Measurements from ENCODE around the gene LRRN4. TPM values are rescaled to one million over a fixed set of nuclear protein-coding genes. Genes with fewer than 3 reads are reported as not detected.

LRRN4 gene
- total RNA-seq, 2 experiments from 2014 or later: 0.08 to 0.17 TPM

DNA sequence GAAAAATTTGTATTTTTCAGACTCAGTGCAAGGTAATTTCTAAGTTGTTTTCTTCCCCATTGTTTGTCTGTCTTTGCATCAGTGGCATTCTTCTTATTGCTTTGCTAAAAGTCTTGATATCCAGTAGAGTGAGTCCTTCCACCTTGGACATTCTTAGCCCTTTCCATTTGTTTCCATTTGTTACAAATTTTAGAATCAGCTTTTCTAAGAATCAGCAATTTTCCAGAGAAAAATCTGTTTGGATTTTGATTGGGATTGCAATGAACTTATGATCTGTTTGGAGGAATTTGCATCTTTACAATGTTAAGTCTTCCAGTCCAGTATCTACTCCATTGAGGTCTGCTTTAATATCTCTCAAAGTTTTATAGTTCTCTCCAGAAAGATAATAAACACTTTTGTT, 36.4 kb downstream of the LRRN4 start:
- no peaks in the 10 kb centered on the region for H3K27me3 Mint-ChIP-seq
- H3K4me3 Mint-ChIP-seq: no peak overlapping the region
- ATAC-seq (ENCODE audit: poor library complexity): no peak
- intact Hi-C loops (cut with DNase I, micrococcal nuclease): no loop called here
- DNase-seq: no peak
- H3K27me3 ChIP-seq (ENCODE audit: control insufficient read depth in 1 of 2, insufficient read depth in 2 of 2, low read length in 2 of 2): no peaks in the 10 kb centered on the region
- H3K4me1 ChIP-seq (ENCODE audit: insufficient read depth, low read length): no peaks in the 10 kb centered on the region
- no peaks in the 10 kb centered on the region for H3K9me3 ChIP-seq (ENCODE audit: control insufficient read depth in 1 of 2, insufficient read depth in 1 of 2, low read length in 2 of 2)
- no peaks in the 10 kb centered on the region for H3K9me3 Mint-ChIP-seq
- peak overlapping the region; percentile 1 for H3K27ac Mint-ChIP-seq
- ChIA-PET POLR2A (no interaction called here), CTCF (no interaction called here)
- H3K36me3 ChIP-seq (ENCODE audit: insufficient read depth, low read length): peaks cover 33% of the 10 kb centered on the region
- TF ChIP-seq, protein P1, sequence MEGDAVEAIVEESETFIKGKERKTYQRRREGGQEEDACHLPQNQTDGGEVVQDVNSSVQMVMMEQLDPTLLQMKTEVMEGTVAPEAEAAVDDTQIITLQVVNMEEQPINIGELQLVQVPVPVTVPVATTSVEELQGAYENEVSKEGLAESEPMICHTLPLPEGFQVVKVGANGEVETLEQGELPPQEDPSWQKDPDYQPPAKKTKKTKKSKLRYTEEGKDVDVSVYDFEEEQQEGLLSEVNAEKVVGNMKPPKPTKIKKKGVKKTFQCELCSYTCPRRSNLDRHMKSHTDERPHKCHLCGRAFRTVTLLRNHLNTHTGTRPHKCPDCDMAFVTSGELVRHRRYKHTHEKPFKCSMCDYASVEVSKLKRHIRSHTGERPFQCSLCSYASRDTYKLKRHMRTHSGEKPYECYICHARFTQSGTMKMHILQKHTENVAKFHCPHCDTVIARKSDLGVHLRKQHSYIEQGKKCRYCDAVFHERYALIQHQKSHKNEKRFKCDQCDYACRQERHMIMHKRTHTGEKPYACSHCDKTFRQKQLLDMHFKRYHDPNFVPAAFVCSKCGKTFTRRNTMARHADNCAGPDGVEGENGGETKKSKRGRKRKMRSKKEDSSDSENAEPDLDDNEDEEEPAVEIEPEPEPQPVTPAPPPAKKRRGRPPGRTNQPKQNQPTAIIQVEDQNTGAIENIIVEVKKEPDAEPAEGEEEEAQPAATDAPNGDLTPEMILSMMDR (IDR thresholded peaks at IDR 0.05): no peak
- peaks cover 49% of the 10 kb centered on the region for H3K4me1 Mint-ChIP-seq (ENCODE audit: low read depth)
- H3K4me3 ChIP-seq (ENCODE audit: low read length): no peak overlapping the region
- H3K27ac ChIP-seq (ENCODE audit: low read depth in 1 of 2, low read length in 2 of 2): no peak overlapping the region
- peaks cover 78% of the 10 kb centered on the region for H3K36me3 Mint-ChIP-seq (ENCODE audit: low read depth)

DNA sequence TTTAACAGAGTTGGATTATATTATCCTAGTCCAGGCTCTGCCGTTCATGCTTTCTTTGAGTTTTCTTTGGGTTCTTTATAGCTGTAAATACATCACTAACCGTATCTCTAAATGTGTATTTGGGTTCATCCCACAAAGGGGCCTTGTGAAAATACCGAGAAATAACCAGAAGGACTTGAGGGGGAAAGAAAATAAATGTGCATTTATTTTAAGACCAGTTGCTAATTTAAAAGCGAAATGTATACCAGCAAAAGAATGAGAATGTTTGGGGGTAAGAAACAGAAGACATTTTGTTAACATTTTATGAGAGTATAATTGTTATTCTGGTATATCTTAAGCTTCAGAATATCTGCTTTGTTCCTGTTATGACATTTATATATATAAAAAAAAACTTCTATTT, 38.9 kb downstream of the LRRN4 start:
- intact Hi-C loops (cut with DNase I, micrococcal nuclease): loop anchor here in 1 of 2 experiments (5.0 kb wide), 1 partner anchor 62 kb away; no protein-coding TSS in a partner anchor
- Histone ChIP-seq H3K27me3 (ENCODE audit: control insufficient read depth in 1 of 2, insufficient read depth in 2 of 2, low read length in 2 of 2) (no peaks in the 10 kb centered on the region), H3K4me1 (ENCODE audit: insufficient read depth, low read length) (no peaks in the 10 kb centered on the region), H3K9me3 (ENCODE audit: control insufficient read depth in 1 of 2, insufficient read depth in 1 of 2, low read length in 2 of 2) (no peaks in the 10 kb centered on the region), H3K27ac (ENCODE audit: low read depth in 1 of 2, low read length in 2 of 2) (no peak overlapping the region), H3K36me3 (ENCODE audit: insufficient read depth, low read length) (peaks cover 54% of the 10 kb centered on the region), H3K4me3 (ENCODE audit: low read length) (no peak overlapping the region)
- ATAC-seq (ENCODE audit: poor library complexity): no peak
- no peak overlapping the region for H3K27ac Mint-ChIP-seq
- TF ChIP-seq, protein P1 (IDR thresholded peaks at IDR 0.05): no peak
- H3K9me3 Mint-ChIP-seq: no peaks in the 10 kb centered on the region
- DNase-seq: no peak
- POLR2A ChIA-PET: no interaction called here
- CTCF ChIA-PET: interaction anchor here (0.9 kb wide), 1 partner anchor 480 kb away, joined by 3 read pairs; no protein-coding TSS in a partner anchor
- H3K27me3 Mint-ChIP-seq: no peaks in the 10 kb centered on the region
- peaks cover 88% of the 10 kb centered on the region for H3K36me3 Mint-ChIP-seq (ENCODE audit: low read depth)
- peaks cover 57% of the 10 kb centered on the region for H3K4me1 Mint-ChIP-seq (ENCODE audit: low read depth)
- H3K4me3 Mint-ChIP-seq: no peak overlapping the region

DNA sequence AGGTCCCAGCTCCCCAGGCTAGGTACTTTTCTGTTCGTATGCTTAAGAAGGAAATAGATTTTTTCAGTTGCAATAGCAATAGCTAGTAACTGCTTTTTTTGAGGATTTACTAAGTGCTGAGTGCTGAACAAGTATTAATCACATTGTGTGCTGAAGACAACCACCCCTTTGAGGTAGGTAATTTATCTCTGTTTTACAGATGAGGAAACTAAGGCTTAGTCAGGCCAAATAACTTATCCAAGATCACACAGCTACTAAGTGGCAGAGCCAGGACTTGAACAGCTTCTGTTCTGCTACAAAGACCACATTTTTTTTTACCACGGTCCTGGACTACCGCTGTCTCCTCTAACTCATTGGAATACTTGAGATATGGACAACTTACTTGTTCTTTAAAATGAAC, 39.8 kb downstream of the LRRN4 start:
- peak overlapping the region; percentile 40 for H3K27ac Mint-ChIP-seq
- H3K4me3 ChIP-seq (ENCODE audit: low read length): no peak overlapping the region
- DNase-seq: no peak
- no peak for ATAC-seq (ENCODE audit: poor library complexity)
- H3K4me1 Mint-ChIP-seq (ENCODE audit: low read depth): peaks cover 57% of the 10 kb centered on the region
- H3K27me3 ChIP-seq (ENCODE audit: control insufficient read depth in 1 of 2, insufficient read depth in 2 of 2, low read length in 2 of 2): no peaks in the 10 kb centered on the region
- H3K36me3 Mint-ChIP-seq (ENCODE audit: low read depth): peaks cover 91% of the 10 kb centered on the region
- no peak overlapping the region for H3K4me3 Mint-ChIP-seq
- H3K4me1 ChIP-seq (ENCODE audit: insufficient read depth, low read length): no peaks in the 10 kb centered on the region
- H3K27ac ChIP-seq (ENCODE audit: low read depth in 1 of 2, low read length in 2 of 2): no peak overlapping the region
- TF ChIP-seq, protein P1 (IDR thresholded peaks at IDR 0.05): no peak
- intact Hi-C loops (cut with DNase I, micrococcal nuclease): loop anchor here in 1 of 2 experiments (5.0 kb wide), 1 partner anchor 63 kb away; no protein-coding TSS in a partner anchor
- CTCF ChIA-PET: no interaction called here
- no peaks in the 10 kb centered on the region for H3K27me3 Mint-ChIP-seq
- no peaks in the 10 kb centered on the region for H3K9me3 ChIP-seq (ENCODE audit: control insufficient read depth in 1 of 2, insufficient read depth in 1 of 2, low read length in 2 of 2)
- POLR2A ChIA-PET: interaction anchor here (0.6 kb wide), 1 partner anchor 61 kb away, joined by 3 read pairs; no protein-coding TSS in a partner anchor
- H3K9me3 Mint-ChIP-seq: no peaks in the 10 kb centered on the region
- peaks cover 57% of the 10 kb centered on the region for H3K36me3 ChIP-seq (ENCODE audit: insufficient read depth, low read length)
